OCI-LY1 (cell line): ENCODE measurements around the gene RAB4A.

Experiments used
- H2AFZ ChIP-seq: fragments of 200-600 bp; sonication (generic), shearing (Covaris generic); 2 replicates; pipeline ENCODE4 v1.6.0; 2014; ENCODE audit warnings: antibody characterized with exemption, mild to moderate bottlenecking, low read length
- H3F3A ChIP-seq: fragments of 200-600 bp; sonication (generic), shearing (Covaris generic); 2 replicates; pipeline ENCODE4 v1.6.0; 2014; ENCODE audit warnings: mild to moderate bottlenecking, antibody characterized with exemption, low read length, moderate library complexity; ENCODE audit not compliant: insufficient read depth
- H3K27ac ChIP-seq: fragments of 200-600 bp; sonication (generic); 2 replicates; pipeline ENCODE4 v1.5.1; 2014; ENCODE audit warnings: low read length, mixed run types, mild to moderate bottlenecking, low read depth; ENCODE audit not compliant: poor library complexity, severe bottlenecking
- H3K27me3 ChIP-seq: fragments of 200-600 bp; sonication (generic); 2 replicates; pipeline ENCODE4 v1.6.0; 2014; ENCODE audit warnings: antibody characterized with exemption, mild to moderate bottlenecking, low read length, moderate library complexity; ENCODE audit not compliant: insufficient read depth
- H3K36me3 ChIP-seq: fragments of 200-600 bp; sonication (generic); 2 replicates; pipeline ENCODE4 v1.6.1; 2014; ENCODE audit warnings: mild to moderate bottlenecking, antibody characterized with exemption, low read length, moderate library complexity, mixed read lengths; ENCODE audit not compliant: insufficient read depth
- H3K4me1 ChIP-seq: fragments of 200-600 bp; sonication (generic); 2 replicates; pipeline ENCODE4 v1.5.1; 2014; ENCODE audit warnings: mild to moderate bottlenecking, low read length, moderate library complexity; ENCODE audit not compliant: insufficient read depth, severe bottlenecking
- H3K4me2 ChIP-seq: fragments of 200-600 bp; sonication (generic), shearing (Covaris generic); 2 replicates; pipeline ENCODE4 v1.6.1; 2014; ENCODE audit warnings: low read length
- H3K4me3 ChIP-seq: fragments of 200-600 bp; sonication (generic); 2 replicates; pipeline ENCODE4 v1.5.1; 2014; ENCODE audit warnings: low read length, low read depth, mild to moderate bottlenecking, mixed read lengths; ENCODE audit not compliant: poor library complexity, severe bottlenecking
- H3K79me2 ChIP-seq: fragments of 200-600 bp; shearing (Covaris generic); 2 replicates; pipeline ENCODE4 v1.6.1; 2016; ENCODE audit warnings: mixed run types, low read length, mixed read lengths; ENCODE audit not compliant: insufficient read depth
- H3K9ac ChIP-seq: fragments of 200-600 bp; sonication (generic), shearing (Covaris generic); 2 replicates; pipeline ENCODE4 v1.6.1; 2014; ENCODE audit warnings: mild to moderate bottlenecking, low read length, mixed read lengths
- H3K9me2 ChIP-seq: fragments of 200-600 bp; sonication (generic), shearing (Covaris generic); 2 replicates; pipeline ENCODE4 v1.6.1; 2014; ENCODE audit warnings: low read depth, mild to moderate bottlenecking, low read length, mixed read lengths
- H3K9me3 ChIP-seq: fragments of 200-600 bp; shearing (Covaris generic); 2 replicates; pipeline ENCODE4 v1.6.1; 2014; ENCODE audit warnings: low read length, mixed read lengths
- H4K20me1 ChIP-seq: fragments of 200-600 bp; sonication (generic), shearing (Covaris generic); 2 replicates; pipeline ENCODE4 v1.6.0; 2016; ENCODE audit warnings: mild to moderate bottlenecking, low read length; ENCODE audit not compliant: insufficient read depth
- EZH2 ChIP-seq: fragments of 200-600 bp; sonication (generic), shearing (Covaris generic); IDR thresholded peaks from 2 replicates; pipeline ENCODE4 v1.8.0; 2017; ENCODE audit warnings: borderline replicate concordance, mixed run types, mild to moderate bottlenecking, antibody characterized with exemption, low read length, moderate library complexity, mixed read lengths
- TF ChIP-seq, protein P1 (sequence below): fragments of 200-600 bp; sonication (generic), shearing (Covaris generic); IDR thresholded peaks from 2 replicates; pipeline ENCODE4 v1.5.1; 2017; ENCODE audit warnings: mild to moderate bottlenecking, antibody characterized with exemption, low read length, moderate library complexity, mixed read lengths

RAB4A gene

DNA sequence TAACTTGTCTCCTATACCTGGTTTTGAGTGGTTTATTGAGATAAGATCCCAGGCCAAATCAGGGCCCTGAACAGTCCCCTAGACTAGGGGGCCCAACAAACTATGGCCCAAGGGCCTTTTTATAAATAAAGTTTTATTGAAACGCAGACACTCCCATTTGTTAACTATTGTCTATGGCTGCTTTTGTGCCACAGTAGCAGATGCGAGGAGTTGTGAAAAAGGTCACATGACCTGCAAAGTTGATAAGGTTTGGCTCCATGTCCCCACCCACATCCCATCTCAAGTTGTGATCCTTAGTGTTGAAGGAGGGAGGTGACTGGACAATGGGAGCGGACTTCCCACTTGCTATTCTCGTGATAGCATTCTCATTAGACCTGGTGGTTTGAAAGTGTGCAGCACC, 29.5 kb upstream of the RAB4A start:
- no peak overlapping the region for H3K27ac ChIP-seq
- H3K27me3 ChIP-seq, result 0 out of 2 replicates have a peak, but pooled peaks cover 5% of the 10 kb centered on the region
- H3K4me3 ChIP-seq, result no peak overlapping the region
- no peak overlapping the region for H2AFZ ChIP-seq
- no peaks in the 10 kb centered on the region for H4K20me1 ChIP-seq
- no peaks in the 10 kb centered on the region for H3K36me3 ChIP-seq
- H3K9ac ChIP-seq, result no peak overlapping the region
- H3K4me1 ChIP-seq, result no peaks in the 10 kb centered on the region
- H3F3A ChIP-seq, result no peaks in the 10 kb centered on the region
- H3K79me2 ChIP-seq, result no peaks in the 10 kb centered on the region
- TF ChIP-seq, protein P1, sequence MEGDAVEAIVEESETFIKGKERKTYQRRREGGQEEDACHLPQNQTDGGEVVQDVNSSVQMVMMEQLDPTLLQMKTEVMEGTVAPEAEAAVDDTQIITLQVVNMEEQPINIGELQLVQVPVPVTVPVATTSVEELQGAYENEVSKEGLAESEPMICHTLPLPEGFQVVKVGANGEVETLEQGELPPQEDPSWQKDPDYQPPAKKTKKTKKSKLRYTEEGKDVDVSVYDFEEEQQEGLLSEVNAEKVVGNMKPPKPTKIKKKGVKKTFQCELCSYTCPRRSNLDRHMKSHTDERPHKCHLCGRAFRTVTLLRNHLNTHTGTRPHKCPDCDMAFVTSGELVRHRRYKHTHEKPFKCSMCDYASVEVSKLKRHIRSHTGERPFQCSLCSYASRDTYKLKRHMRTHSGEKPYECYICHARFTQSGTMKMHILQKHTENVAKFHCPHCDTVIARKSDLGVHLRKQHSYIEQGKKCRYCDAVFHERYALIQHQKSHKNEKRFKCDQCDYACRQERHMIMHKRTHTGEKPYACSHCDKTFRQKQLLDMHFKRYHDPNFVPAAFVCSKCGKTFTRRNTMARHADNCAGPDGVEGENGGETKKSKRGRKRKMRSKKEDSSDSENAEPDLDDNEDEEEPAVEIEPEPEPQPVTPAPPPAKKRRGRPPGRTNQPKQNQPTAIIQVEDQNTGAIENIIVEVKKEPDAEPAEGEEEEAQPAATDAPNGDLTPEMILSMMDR, result no peak
- H3K9me3 ChIP-seq, result peaks cover 7% of the 10 kb centered on the region; the same call in 1 of the 2 replicates
- no peaks in the 10 kb centered on the region for H3K9me2 ChIP-seq
- no peak overlapping the region for H3K4me2 ChIP-seq

DNA sequence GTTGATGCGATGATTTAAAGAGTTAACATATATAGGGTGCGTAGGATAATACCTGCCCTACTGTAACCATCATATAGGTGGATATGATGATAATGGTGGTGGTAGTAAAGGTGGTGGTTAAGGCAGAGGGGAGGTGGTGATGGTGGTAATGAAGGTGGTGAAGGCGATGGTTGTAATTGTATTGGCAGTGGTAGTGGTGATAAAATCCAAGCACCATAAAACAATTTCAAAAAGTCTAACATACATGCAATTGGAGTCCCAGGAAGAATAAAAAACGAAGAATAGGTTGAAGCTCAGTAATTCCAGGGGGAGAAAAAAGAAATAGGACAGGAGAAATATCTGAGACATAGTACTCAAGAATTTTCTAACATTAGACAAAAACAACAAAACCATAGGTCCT, 27.3 kb upstream of the RAB4A start:
- Histone ChIP-seq H3F3A (no peaks in the 10 kb centered on the region), H3K36me3 (no peaks in the 10 kb centered on the region), H3K27me3 (0 out of 2 replicates have a peak, but pooled peaks cover 5% of the 10 kb centered on the region), H2AFZ (no peak overlapping the region), H3K27ac (no peak overlapping the region), H3K4me2 (no peak overlapping the region), H3K4me1 (no peaks in the 10 kb centered on the region), H4K20me1 (no peaks in the 10 kb centered on the region), H3K9me2 (no peaks in the 10 kb centered on the region), H3K4me3 (no peak overlapping the region), H3K9me3 (peaks cover 7% of the 10 kb centered on the region; the same call in 1 of the 2 replicates), H3K79me2 (no peaks in the 10 kb centered on the region), H3K9ac (no peak overlapping the region)
- TF ChIP-seq, protein P1, result no peak

DNA sequence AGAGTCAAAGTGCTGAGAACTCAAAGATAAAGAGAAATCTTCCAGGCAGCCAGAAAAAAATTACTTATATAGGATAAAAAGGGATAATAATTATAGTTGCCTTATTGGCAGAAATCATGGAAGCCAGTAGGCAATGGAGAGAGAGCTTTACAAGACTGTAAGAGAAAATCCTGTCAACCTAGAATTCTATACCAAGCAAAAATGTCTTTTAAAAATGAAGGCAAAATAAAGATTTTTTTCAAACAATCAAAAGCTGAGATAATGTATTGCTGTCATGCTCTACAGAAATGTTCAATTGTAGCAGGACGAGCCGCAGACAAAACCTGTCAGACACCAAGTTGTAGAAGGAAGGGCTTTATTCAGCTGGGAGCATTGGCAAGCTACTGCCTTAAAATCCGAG, 26.8 kb upstream of the RAB4A start:
- Histone ChIP-seq H4K20me1 (no peaks in the 10 kb centered on the region), H3K9me2 (no peaks in the 10 kb centered on the region), H3K4me1 (no peaks in the 10 kb centered on the region), H2AFZ (no peak overlapping the region), H3K36me3 (no peaks in the 10 kb centered on the region), H3K79me2 (no peaks in the 10 kb centered on the region), H3F3A (no peaks in the 10 kb centered on the region), H3K27me3 (0 out of 2 replicates have a peak, but pooled peaks cover 5% of the 10 kb centered on the region), H3K9me3 (peaks cover 7% of the 10 kb centered on the region; the same call in 1 of the 2 replicates), H3K9ac (no peak overlapping the region), H3K4me2 (no peak overlapping the region), H3K27ac (no peak overlapping the region), H3K4me3 (no peak overlapping the region)
- TF ChIP-seq, protein P1, result no peak
- TF ChIP-seq EZH2, result no peak
